ENCODE measurements around the gene ZNF362.
A peak's percentile ranks its signal among the peaks of the same experiment; 100 is the strongest.

The ZNF362 gene

DNA sequence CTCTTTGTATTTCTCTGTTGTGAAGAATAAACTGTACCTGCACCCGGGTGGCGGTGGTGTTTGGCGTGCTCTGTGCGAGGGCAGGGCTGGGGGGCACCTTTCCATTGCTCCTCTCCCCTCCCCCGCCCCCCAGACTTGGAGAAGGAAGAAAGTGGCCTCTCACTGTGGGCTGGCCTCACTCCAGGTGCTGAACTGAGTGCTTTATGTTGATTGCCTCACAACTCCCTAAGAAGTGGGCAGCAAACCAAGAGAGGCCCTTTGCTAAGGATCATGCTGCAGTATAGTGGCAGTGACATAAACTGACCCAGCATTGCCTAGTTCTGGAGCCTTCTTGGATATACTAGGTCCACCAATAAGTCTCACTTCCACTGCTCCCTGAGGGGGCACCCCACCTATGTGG lies 44.4 kb downstream of the ZNF362 start:
- H3K4me3 ChIP-seq (ENCODE audit: low read depth, low read length): no peak overlapping the region
- in situ Hi-C loops (cut with HindIII; ENCODE audit: low sequenced_read_pairs): no loop called here
- TF ChIP-seq, protein P1, sequence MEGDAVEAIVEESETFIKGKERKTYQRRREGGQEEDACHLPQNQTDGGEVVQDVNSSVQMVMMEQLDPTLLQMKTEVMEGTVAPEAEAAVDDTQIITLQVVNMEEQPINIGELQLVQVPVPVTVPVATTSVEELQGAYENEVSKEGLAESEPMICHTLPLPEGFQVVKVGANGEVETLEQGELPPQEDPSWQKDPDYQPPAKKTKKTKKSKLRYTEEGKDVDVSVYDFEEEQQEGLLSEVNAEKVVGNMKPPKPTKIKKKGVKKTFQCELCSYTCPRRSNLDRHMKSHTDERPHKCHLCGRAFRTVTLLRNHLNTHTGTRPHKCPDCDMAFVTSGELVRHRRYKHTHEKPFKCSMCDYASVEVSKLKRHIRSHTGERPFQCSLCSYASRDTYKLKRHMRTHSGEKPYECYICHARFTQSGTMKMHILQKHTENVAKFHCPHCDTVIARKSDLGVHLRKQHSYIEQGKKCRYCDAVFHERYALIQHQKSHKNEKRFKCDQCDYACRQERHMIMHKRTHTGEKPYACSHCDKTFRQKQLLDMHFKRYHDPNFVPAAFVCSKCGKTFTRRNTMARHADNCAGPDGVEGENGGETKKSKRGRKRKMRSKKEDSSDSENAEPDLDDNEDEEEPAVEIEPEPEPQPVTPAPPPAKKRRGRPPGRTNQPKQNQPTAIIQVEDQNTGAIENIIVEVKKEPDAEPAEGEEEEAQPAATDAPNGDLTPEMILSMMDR (IDR thresholded peaks at IDR 0.05; ENCODE audit: low read depth, low read length, missing control alignments): no peak
- peak; percentile 81 for DNase-seq (ENCODE audit: low read depth)

DNA sequence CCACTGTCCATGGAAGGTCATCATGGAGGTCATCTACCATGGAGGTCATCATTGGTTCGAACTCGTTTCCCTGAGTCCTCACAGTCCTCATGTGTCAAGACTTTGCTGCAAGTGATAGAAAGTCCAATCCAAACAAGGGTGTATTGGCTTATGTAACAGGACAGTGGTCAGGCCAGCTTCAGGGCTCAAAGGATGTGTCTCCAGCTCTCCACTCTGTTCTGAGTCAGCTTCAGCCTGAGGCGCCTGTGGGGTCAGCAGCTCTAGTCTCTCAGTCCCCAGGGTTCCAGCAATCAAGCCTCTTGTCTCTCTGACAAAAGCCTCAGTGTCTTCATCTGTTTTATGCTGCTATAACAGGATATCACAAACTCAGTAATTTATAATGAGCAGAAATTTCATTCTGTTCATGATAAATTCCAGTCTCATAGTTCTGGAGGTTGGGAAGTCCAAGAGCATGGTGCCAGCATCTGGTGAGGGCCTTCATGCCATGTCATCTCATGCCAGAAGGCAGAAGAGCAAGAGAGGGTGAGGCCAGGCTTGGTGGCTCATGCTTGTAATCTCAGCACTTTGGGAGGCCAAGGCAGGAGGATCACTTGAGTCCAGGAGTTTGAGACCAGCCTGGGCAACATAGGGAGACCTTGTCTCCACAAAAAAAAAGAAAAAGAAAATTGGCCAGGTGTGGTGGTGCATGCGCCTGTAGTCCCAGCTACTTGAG lies 45.1 kb downstream of the ZNF362 start:
- TF ChIP-seq, protein P1 (IDR thresholded peaks at IDR 0.05; ENCODE audit: low read depth, low read length, missing control alignments): no peak
- in situ Hi-C loops (cut with HindIII; ENCODE audit: low sequenced_read_pairs): no loop called here
- DNase-seq (ENCODE audit: low read depth): no peak
- H3K4me3 ChIP-seq (ENCODE audit: low read depth, low read length): no peak overlapping the region

DNA sequence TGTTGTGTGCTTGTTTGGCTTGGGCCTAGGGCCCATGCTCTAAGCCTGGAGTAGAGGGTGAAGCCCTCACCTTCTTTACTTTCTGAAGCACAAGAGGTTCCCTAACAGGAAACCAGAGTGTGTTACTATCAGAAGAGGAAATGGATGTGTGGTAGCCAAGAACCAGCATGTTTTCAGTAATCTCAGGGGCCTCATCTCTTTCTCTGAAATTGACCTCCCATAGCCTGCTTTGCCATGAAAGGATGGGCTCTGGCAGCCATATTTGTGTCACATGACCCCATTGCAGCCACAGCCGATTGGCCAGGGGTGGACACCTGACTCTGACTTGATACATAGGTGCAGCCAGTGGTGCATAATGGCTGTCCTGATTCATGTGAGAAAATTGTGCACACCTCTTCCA lies 46.0 kb downstream of the ZNF362 start:
- TF ChIP-seq, protein P1 (IDR thresholded peaks at IDR 0.05; ENCODE audit: low read depth, low read length, missing control alignments): no peak
- in situ Hi-C loops (cut with HindIII; ENCODE audit: low sequenced_read_pairs): no loop called here
- H3K4me3 ChIP-seq (ENCODE audit: low read depth, low read length): no peak overlapping the region
- no peak for DNase-seq (ENCODE audit: low read depth)

DNA sequence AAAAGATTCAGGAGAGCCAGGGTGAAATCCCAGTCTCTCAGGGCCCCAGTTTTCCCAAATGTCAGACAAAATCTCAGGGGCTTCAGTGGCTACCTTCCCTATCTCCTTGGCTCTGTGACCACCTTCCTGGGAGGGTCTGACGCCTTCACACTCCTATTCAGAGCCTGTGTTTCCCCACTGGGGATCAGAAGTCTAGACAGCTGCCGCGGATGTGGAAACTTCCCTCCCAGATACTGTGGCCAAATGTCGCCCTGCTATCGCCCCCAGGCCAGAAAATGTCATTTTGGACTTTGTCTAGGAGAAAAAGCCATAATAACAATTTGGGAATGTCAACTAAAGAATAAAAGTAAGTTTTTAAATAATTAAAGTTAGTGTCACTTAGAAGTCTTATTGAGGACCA lies 48.7 kb downstream of the ZNF362 start:
- TF ChIP-seq, protein P1 (IDR thresholded peaks at IDR 0.05; ENCODE audit: low read depth, low read length, missing control alignments): no peak
- in situ Hi-C loops (cut with HindIII; ENCODE audit: low sequenced_read_pairs): no loop called here

DNA sequence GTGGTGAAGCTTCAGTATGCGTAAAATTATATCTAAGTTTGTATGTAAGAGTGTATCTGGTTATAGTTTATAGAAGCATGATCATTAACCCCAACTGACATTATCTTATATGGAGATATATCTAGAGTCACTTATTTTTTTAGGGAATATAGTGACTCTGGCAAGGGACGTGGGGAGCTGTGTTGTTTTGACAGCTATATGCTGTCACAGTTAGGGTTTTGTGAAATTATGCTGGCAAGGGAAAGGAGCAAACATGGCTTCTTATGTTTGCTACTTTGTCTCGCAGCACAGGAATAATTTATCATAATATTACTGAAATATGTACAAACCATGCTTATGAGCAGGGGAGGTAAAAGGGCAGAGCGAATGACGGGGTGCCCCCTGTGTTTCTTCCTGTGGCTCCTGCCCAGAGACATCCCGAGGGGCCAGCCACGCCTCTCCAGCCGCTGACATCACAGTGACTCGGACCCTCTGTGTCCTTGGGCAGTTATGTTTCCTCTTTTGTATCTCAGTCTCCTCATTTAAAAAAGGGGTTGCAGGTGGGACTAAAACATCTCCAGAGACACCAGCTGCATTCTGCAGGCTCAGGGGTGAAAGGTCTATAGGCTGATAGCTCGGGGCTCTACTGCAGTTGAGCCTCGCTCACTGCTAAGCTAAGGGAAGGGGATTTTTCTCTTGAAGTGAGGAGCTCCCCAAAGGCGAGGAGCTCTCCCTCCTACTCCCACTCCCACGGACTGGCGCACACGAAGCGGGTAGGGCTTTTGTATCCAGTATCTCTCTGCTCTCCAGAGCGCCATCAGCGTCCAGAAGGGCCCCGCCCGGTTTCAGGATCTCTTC lies 49.7 kb downstream of the ZNF362 start:
- no peak for DNase-seq (ENCODE audit: low read depth)
- in situ Hi-C loops (cut with HindIII; ENCODE audit: low sequenced_read_pairs): no loop called here
- H3K4me3 ChIP-seq (ENCODE audit: low read depth, low read length): no peak overlapping the region
- TF ChIP-seq, protein P1 (IDR thresholded peaks at IDR 0.05; ENCODE audit: low read depth, low read length, missing control alignments): no peak

More for the DNA sequence above, 48.7 kb downstream of the ZNF362 start:
- DNase-seq (ENCODE audit: low read depth): no peak
- H3K4me3 ChIP-seq (ENCODE audit: low read depth, low read length): no peak overlapping the region

DNA sequence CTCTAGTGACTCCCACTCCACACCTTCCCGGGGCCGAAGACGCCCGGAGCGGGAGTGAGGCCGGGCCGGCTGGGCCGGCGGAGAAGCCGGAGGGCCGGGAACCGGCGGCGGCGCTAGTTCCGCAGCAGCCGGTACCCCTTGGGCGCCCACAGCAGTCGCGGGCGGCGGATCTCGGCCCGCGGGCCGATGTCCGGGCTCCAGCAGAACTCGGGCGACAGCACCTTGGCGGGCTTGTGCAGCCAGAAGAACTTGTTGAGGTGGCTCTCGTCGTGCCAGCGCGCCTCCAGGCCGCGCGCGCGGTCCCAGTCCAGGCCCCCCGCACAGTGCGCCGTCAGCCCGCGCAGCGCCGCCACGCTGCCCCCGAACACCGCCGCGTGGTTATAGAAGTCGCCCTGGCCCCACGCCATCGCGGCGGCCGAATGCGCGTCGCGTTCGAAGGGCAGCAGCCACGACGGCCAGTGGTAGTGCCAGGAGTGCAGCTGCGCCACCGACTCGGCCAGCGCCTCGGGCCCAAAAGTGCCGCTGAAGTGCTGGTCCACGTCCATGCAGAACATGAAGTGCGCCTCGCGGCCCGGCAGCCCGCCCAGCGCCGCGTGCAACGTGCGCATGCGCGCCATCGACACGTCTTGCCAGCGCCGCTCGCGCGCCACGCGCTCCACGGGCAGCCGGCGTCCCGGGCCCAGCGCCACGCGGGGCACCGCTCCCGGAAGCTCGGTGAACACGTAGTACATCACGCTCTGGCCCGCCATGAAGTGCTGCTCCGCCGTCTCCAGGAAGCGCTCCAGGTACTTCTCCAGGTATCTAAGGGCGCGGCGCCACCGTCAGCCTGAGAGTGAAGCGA lies 50.6 kb downstream of the ZNF362 start:
- no peak overlapping the region for H3K4me3 ChIP-seq (ENCODE audit: low read depth, low read length)
- TF ChIP-seq, protein P1 (IDR thresholded peaks at IDR 0.05; ENCODE audit: low read depth, low read length, missing control alignments): no peak
- no peak for DNase-seq (ENCODE audit: low read depth)
- in situ Hi-C loops (cut with HindIII; ENCODE audit: low sequenced_read_pairs): no loop called here
